Fibroblast of lung (primary cell): ENCODE data around the gene C1QTNF7.

Source experiments
- CTCF ChIP-seq, 2 donors: IDR thresholded peaks in 1 of 2; conservative IDR thresholded peaks in 1 of 2; 1 replicate in 1 of 2; 2 replicates in 1 of 2; pipeline ENCODE4 v1.5.1; 2011 to 2012; ENCODE audit warnings: low read length in 2 of 2, control low read depth in 1 of 2, inconsistent platforms in 1 of 2, low read depth in 1 of 2, mild to moderate bottlenecking in 1 of 2
- EZH2 ChIP-seq: IDR thresholded peaks from 2 replicates; pipeline ENCODE4 v1.5.1; 2012; ENCODE audit warnings: low read length, control low read depth, mild to moderate bottlenecking; ENCODE audit errors: missing control alignments

DNA sequence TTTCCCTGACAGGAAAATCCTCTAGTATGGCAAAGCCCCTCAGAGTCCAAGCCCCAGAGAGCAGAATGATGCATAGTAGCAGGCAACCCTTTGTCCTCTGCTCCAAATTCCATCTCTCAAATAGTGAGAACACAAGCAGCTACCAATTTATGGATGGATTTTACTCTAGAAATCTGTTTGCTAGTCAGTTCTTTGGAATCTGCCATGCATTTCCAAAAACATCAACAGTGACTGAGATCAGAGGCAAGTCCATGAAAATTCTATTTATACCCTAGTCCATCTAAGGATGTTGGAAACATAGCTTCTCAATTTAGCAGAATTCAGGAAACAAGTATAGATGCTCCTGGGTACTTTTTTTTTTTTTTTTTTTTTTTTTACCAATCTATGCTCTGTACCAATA is 31.9 kb downstream of the C1QTNF7 start:
- no peak for TF ChIP-seq CTCF (conservative IDR thresholded peaks at IDR 0.05 in 1 of 2, IDR thresholded peaks at IDR 0.05 in 1 of 2; ENCODE audit: low read depth in 1 of 2, low read length in 2 of 2)
- no peak for TF ChIP-seq EZH2
